HG03520 (cell line): ENCODE results near the gene LHFPL3.
A peak's percentile ranks its signal among the peaks of the same experiment; 100 is the strongest.
"Not testable (repeated sequence)": the region's sequence is repeated elsewhere in the genome, so short reads cannot be mapped to it uniquely, and the experiment has no call there.

Source experiments
- ATAC-seq: cut with Tn5 transposase; IDR thresholded peaks from one replicate; pipeline ENCODE4 v1.9.1; 2021; ENCODE audit warnings: mild to moderate bottlenecking, moderate library complexity; ENCODE audit not compliant: unreplicated experiment

Gene LHFPL3

GRCh38 chr7:104923010-104923421 is 594.6 kb downstream of the LHFPL3 start:
- peak; percentile 93 for ATAC-seq

GRCh38 chr7:104926189-104926588 is 597.8 kb downstream of the LHFPL3 start:
- ATAC-seq: not testable (repeated sequence)

- ATAC-seq: no peak
Observed at GRCh38 chr7:104926601-104927041, 598.2 kb downstream of the LHFPL3 start.

DNA sequence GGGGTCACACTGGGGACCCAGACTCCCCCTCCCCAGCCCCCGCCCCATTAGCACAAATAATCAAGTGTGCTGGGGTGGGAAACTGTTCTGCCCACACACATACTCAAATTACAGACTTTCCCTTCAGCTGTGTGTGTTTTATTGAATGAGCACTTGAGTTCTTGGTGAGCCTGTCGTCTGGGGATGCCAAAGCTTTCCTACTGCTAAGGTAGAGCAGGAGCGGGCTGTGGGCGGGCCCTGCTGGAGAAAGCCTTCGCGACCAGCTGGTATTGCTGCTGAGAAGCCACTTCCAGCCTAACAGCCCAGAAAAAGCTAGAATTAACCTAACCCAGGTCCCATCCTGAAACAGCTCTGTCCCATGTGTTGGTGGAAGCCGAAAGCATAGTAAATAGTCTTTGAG is 598.7 kb downstream of the LHFPL3 start:
- no peak for ATAC-seq

- ATAC-seq: no peak
Observed at GRCh38 chr7:104928721-104929400, 600.5 kb downstream of the LHFPL3 start.

DNA sequence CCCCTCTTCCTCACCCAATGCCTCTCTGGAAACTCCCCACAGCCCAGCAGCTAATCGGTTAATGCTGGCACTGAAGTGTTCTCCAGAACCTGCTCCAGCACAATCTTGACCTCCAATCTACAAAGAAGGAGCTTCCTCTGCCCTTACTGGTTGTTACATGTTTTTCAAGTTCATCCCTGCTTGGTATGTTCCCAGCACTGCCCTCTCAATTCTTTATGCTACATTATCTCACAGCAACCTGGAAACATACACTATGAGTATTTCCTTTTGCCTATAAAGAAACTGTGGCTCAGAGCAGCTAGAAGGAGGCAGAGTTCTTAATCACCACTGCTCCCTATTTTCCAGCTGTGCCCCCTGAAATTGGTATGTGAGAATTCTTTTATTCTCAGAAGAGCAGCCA is 601.5 kb downstream of the LHFPL3 start:
- ATAC-seq: no peak

GRCh38 chr7:104931181-104931781 is 602.9 kb downstream of the LHFPL3 start:
- ATAC-seq: no peak

DNA sequence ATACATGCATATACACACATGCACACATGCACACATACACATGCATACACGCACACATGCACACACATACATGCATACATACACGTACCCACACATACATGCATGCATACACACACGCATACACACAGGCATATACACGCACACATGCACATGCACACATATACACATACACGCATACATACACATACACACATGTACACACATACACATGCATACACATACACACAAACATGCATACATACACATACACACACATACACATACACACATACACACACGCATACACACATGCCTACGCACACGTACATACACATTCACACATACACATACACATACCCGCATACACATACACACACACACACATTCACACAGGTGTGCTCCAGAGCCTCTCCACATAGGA is 604.6 kb downstream of the LHFPL3 start:
- ATAC-seq: no peak

- no peak for ATAC-seq
Observed at GRCh38 chr7:104933521-104933988, 605.2 kb downstream of the LHFPL3 start.

DNA sequence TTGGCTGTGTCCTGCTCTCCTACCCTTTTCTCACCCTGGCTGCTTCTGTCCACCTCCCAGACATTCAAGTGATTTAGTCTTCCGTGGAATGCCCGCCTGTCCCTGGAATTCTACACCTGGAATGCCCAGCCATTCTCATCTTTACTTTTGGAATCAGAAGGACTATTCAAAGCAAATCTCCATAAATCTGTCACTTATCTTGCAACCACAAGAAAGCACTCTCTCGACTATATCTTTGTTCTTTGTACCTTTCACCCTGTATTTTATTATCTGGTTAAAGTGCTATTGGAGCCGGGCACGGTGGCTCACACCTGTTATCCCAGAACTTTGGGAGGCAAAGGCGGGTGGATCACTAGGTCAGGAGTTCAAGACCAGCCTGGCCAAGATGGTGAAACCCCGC is 606.3 kb downstream of the LHFPL3 start:
- ATAC-seq: no peak

DNA sequence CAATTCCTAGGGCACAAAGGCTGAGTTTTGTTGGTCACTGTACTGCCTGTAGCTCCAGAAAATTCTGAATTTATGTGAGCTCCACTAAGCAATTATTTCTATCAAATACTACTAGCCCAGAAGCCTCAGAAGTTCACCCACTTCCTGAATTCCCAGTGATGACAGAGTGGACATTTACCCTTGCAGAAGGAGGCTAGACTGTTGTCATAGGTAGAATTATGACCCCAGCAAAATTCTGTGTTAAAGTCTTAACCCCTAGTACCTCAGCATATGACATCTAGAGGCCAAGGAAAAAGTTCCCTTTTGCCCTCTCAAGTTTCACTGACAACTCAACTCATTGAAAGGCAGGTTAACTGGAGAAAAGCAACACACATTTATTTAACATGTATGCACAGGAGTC is 606.9 kb downstream of the LHFPL3 start:
- no peak for ATAC-seq

DNA sequence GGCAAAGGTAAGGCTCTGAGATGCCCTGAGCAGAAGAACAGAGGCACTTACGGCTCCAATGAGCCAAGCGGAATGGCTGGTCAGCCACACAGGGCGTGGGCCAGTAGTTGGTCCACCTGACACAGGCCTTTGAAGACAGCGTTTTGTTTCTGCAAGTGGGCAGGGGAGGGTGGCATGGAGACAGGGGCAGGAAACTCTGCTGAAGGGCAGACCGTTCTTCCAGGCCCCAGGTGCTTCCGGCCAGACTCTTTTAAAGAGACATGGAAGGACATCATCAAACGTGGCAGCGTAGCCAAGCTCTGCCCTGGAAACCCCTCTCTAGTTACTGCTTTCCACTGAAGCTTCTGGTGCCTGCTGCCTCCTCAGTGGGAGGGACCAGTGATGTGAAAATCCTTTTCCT is 608.1 kb downstream of the LHFPL3 start:
- no peak for ATAC-seq

- not testable (repeated sequence) for ATAC-seq
Observed at GRCh38 chr7:104937489-104937888, 609.1 kb downstream of the LHFPL3 start.

- ATAC-seq: no peak
Observed at GRCh38 chr7:104938741-104939390, 610.5 kb downstream of the LHFPL3 start.

DNA sequence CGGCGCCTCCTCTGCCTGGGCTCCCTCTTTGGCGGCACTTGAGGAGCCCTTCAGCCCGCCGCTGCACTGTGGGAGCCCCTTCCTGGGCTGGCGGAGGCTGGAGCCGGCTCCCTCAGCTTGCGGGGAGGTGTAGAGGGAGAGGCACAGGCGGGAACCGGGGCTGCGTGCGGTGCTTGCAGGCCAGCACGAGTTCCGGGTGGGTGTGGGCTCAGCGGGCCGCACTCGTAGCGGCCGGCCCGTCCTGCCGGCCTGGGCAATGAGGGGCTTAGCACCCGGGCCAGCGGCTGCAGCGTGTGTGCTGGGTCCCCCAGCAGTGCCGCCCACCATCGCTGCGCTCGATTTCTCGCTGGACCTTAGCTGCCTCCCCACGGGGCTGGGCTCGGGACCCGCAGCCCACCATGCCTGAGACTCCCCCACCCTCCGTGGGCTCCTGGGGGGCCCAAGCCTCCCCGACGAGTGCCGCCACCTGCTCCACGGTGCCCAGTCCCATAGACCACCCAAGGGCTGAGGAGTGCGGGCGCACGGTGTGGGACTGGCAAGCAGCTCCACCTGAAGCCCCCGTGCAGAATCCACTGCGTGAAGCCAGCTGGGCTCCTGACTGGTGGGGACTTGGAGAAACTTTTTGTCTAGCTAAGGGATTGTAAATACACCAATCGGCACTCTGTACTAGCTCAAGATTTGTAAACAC is 611.8 kb downstream of the LHFPL3 start:
- no peak for ATAC-seq

DNA sequence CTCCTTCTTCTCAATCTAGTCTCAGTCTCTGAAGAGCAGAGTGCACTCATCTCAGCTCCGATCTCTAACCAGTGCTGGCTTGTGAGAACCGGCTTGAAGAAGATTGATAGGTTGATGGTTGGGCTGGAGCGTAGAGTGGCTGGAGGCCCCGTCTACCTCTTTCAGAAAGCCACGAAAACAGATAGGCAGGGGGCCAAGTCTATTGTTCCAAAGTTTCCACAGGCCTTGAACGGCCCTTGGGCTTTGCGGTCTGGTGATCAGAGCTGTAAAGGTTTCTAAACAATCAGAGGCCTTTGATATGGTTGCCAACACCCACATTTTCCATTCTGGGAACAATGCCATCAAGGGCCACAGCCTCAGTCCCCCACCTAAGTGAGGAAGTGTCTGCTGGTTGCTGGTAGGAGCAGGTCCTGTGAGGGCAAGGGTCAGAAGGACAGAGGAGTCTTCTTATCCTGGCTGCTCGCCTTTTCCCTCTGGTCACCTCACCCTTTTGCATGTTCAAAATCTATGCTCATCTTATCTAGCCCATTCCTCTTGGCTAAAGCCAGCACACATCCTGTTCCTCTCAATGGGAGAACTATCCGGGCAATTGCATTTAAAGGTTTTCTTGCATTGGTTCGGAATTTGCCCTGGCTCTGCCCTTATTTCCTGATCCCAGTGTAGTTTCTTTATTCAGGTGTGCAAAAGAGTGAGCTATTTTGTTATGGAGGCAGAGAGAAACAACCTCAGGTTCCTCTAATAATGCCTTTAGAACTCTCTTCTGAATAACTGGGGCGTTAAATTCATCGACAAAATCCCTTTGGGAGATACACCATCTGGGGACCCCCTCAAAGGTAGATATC is 615.3 kb downstream of the LHFPL3 start:
- ATAC-seq: peak; percentile 54

DNA sequence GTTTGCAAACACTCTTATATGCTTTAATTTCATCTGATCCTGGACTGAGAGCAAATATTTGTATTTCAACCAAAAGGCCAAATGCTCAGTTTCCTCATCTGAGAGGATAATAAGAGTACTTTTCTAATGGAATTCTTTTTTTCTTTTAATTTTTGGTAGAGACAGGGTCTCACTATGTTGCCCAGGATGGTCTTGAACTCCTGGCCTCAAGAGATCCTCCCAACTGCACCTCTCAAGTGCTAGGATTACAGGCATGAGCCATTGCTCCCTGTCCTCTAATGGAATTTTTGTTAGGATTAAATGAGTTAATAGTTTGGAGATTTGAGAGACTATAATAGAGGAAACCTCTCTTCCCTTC is 617.2 kb downstream of the LHFPL3 start:
- ATAC-seq: no peak

GRCh38 chr7:104946338-104946737 is 617.9 kb downstream of the LHFPL3 start:
- no peak for ATAC-seq

- no peak for ATAC-seq
Observed at GRCh38 chr7:104950006-104950405, 621.6 kb downstream of the LHFPL3 start.

- ATAC-seq: no peak
Observed at GRCh38 chr7:104950754-104951153, 622.4 kb downstream of the LHFPL3 start.

GRCh38 chr7:104951546-104951945 is 623.1 kb downstream of the LHFPL3 start:
- no peak for ATAC-seq
